Caco-2 (cell line): ENCODE measurements around the gene NDUFA11. TPM values are rescaled to one million over a fixed set of nuclear protein-coding genes. Genes with fewer than 3 reads are reported as not detected.

Source experiments
- Bru-seq: library from RNA; stranded (reverse); fragments of 400-500 nt; gene quantifications from one replicate; lab custom pipeline; 2021; lab: Mats Ljungman, UMichigan
- BruChase-seq, 2 experiments: library from RNA; stranded (reverse); fragments of 400-500 nt; gene quantifications; one replicate each; lab custom pipeline; 2021; lab: Mats Ljungman, UMichigan
- BruUV-seq: library from RNA; stranded (reverse); fragments of 400-500 nt; replicated peaks from 2 replicates; lab custom pipeline; 2021; lab: Mats Ljungman, UMichigan
- CTCF ChIA-PET: fragments of 300-600 bp; sonication (Branson Sonifier 250); formaldehyde crosslinking; loops from one replicate; lab custom pipeline; 2022; ENCODE audit warnings: antibody characterized with exemption; lab: Charles Lee
- POLR2A ChIA-PET: fragments of 300-600 bp; sonication (Branson Sonifier 250); formaldehyde crosslinking; loops from one replicate; lab custom pipeline; 2022; ENCODE audit warnings: antibody characterized with exemption; lab: Charles Lee
- DNase-seq, 2 experiments: peaks; one replicate each; pipeline versions ENCODE4 v3.0.0 to v3.0.0-alpha.2; 2020 to 2022
- H3K27me3 ChIP-seq: replicated peaks from 2 replicates; pipeline ENCODE4 v1.6.0; 2011; ENCODE audit warnings: low read length; ENCODE audit not compliant: control insufficient read depth, insufficient read depth
- H3K36me3 ChIP-seq: 2 replicates; pipeline ENCODE4 v1.5.1; 2011; ENCODE audit warnings: low read length; ENCODE audit not compliant: control insufficient read depth, insufficient read depth
- H3K4me1 ChIP-seq: fragments of 250-450 bp; sonication (Bioruptor Pico); 2 replicates; pipeline ENCODE4 v1.5.1; 2020; ENCODE audit warnings: mild to moderate bottlenecking
- H3K4me3 ChIP-seq: 2 replicates; pipeline ENCODE4 v1.5.1; 2011; ENCODE audit warnings: low read depth, mild to moderate bottlenecking, control low read depth, low read length
- H3K9me3 ChIP-seq: fragments of 250-450 bp; sonication (Bioruptor Pico); 2 replicates; pipeline ENCODE4 v1.5.1; 2020; ENCODE audit warnings: mild to moderate bottlenecking, moderate library complexity
- H3K27ac Mint-ChIP-seq: one replicate; pipeline ENCODE4 v1.8.0; 2022; ENCODE audit warnings: mixed read lengths; ENCODE audit not compliant: unreplicated experiment
- H3K27me3 Mint-ChIP-seq: one replicate; pipeline ENCODE4 v1.8.0; 2022; ENCODE audit warnings: mixed read lengths; ENCODE audit not compliant: insufficient read depth, unreplicated experiment
- H3K36me3 Mint-ChIP-seq: one replicate; pipeline ENCODE4 v1.8.0; 2022; ENCODE audit warnings: mild to moderate bottlenecking, mixed read lengths; ENCODE audit not compliant: insufficient read depth, unreplicated experiment
- H3K4me1 Mint-ChIP-seq: one replicate; pipeline ENCODE4 v1.8.0; 2022; ENCODE audit warnings: low read depth, mixed read lengths; ENCODE audit not compliant: unreplicated experiment
- H3K4me3 Mint-ChIP-seq: one replicate; pipeline ENCODE4 v1.8.0; 2022; ENCODE audit warnings: mild to moderate bottlenecking, moderate library complexity, mixed read lengths; ENCODE audit not compliant: unreplicated experiment
- H3K9me3 Mint-ChIP-seq: one replicate; pipeline ENCODE4 v1.8.0; 2022; ENCODE audit warnings: mixed read lengths; ENCODE audit not compliant: unreplicated experiment
- CTCF ChIP-seq, 2 experiments: fragments of 200-600 bp in 1 of 2; IDR thresholded peaks; 1 replicate in 1 of 2; 2 replicates in 1 of 2; pipeline versions ENCODE4 v1.5.1 to v1.8.0; 2011 to 2022; ENCODE audit warnings: antibody characterized with exemption in 1 of 2, control low read depth in 1 of 2, inconsistent platforms in 1 of 2, low read depth in 1 of 2, low read length in 1 of 2, mild to moderate bottlenecking in 1 of 2, moderate library complexity in 1 of 2; ENCODE audit not compliant: insufficient read depth in 1 of 2, severe bottlenecking in 1 of 2, unreplicated experiment in 1 of 2
- intact Hi-C: fragments of 100-400 bp; cut with micrococcal nuclease; formaldehyde crosslinking; loops from one replicate; pipeline ENCODE4 v1.10.0; 2022; ENCODE audit not compliant: unreplicated experiment
- long read RNA-seq: library from polyadenylated mRNA; stranded (forward); transcript quantifications from one replicate; pipeline ENCODE4 v2.0.0, GENCODE V29; 2022
- total RNA-seq: library from RNA; stranded (reverse); gene quantifications from 2 replicates; pipeline ENCODE4 v1.2.3, GENCODE V29; 2022

Gene NDUFA11
- total RNA-seq (272 and 274 TPM in 2 replicates), Bru-seq, nascent RNA (percentile 71 among the genes with signal in this experiment), BruChase-seq, experiment 1, labeled RNA remaining after a 2-hour chase (percentile 76 among the genes with signal in this experiment), BruChase-seq, experiment 2, labeled RNA remaining after a 6-hour chase (percentile 83 among the genes with signal in this experiment)
- long read RNA-seq, transcript NDUFA11-201 (4 exons, 539 nt) = major isoform, 201 of 237 reads
- long read RNA-seq, transcript NDUFA11-205 (3 exons, 2,154 nt) = minor isoform, 7 of 237 reads
- long read RNA-seq, transcript NDUFA11-206 (5 exons, 657 nt) = minor isoform, 7 of 237 reads
- long read RNA-seq, partial matches to known transcripts = 14 of 237 reads
- long read RNA-seq, other reads (novel, unspliced or antisense) = 4 of 237 reads

- Histone ChIP-seq H3K9me3 (no peaks in the 10 kb centered on the region), H3K4me1 (no peaks in the 10 kb centered on the region; the same call in 1 of the 2 replicates), H3K36me3 (no peaks in the 10 kb centered on the region), H3K4me3 (peak within 1 kb of the TSS; percentile 86), H3K27me3 (no peaks in the 10 kb centered on the region)
- intact Hi-C loops = loop anchor here (1.0 to 5.0 kb wide), 2 partner anchors 76 to 99 kb away; no protein-coding TSS in a partner anchor
- H3K27me3 Mint-ChIP-seq = no peaks in the 10 kb centered on the region
- H3K36me3 Mint-ChIP-seq = peaks cover 42% of the 10 kb centered on the region
- no peaks in the 10 kb centered on the region for H3K4me1 Mint-ChIP-seq
- DNase-seq = peak; percentile 97 to 98
- ChIA-PET POLR2A (interaction anchor here (0.6 to 2.2 kb wide), 8 partner anchors 11 to 1726 kb away, joined by 3 to 27 read pairs (median 6); partner anchors contain the start of genes CATSPERD, LONP1, PET100 and SAFB), CTCF (interaction anchor here (0.6 to 3.4 kb wide), 8 partner anchors 13 to 489 kb away, joined by 3 to 56 read pairs (median 4); partner anchors contain the start of genes GTF2F1 and NRTN)
- peak within 1 kb of the TSS; percentile 82 for H3K4me3 Mint-ChIP-seq
- no TSS peak for BruUV-seq
- no peak for TF ChIP-seq CTCF (IDR thresholded peaks at IDR 0.05; ENCODE audit: insufficient read depth in 1 of 2, low read depth in 1 of 2, low read length in 1 of 2, severe bottlenecking in 1 of 2, unreplicated experiment in 1 of 2)
- peak within 1 kb of the TSS; percentile 97 for H3K27ac Mint-ChIP-seq
- H3K9me3 Mint-ChIP-seq = no peaks in the 10 kb centered on the region
Measured at GRCh38 chr19:5903624-5904351, at the start of gene NDUFA11. TSS of gene NDUFA11 (minus strand) at chr19:5903790. CDS start at chr19:5903708, 82 bp downstream.

- Mint-ChIP-seq H3K36me3 (peaks cover 12% of the 10 kb centered on the region), H3K4me1 (peaks cover 7% of the 10 kb centered on the region), H3K27me3 (no peaks in the 10 kb centered on the region), H3K27ac (peak overlapping the region; percentile 15), H3K9me3 (no peaks in the 10 kb centered on the region), H3K4me3 (no peak overlapping the region)
- TF ChIP-seq CTCF (IDR thresholded peaks at IDR 0.05; ENCODE audit: insufficient read depth in 1 of 2, low read depth in 1 of 2, low read length in 1 of 2, severe bottlenecking in 1 of 2, unreplicated experiment in 1 of 2) = no peak
- POLR2A ChIA-PET = no interaction called here
- intact Hi-C loops = no loop called here
- no peaks in the 10 kb centered on the region; the same call in 1 of the 2 replicates for H3K36me3 ChIP-seq
- CTCF ChIA-PET = no interaction called here
- no peak overlapping the region for H3K4me3 ChIP-seq
- no peaks in the 10 kb centered on the region for H3K27me3 ChIP-seq
- H3K9me3 ChIP-seq = no peaks in the 10 kb centered on the region
- no TSS peak for BruUV-seq
- H3K4me1 ChIP-seq = peaks cover 17% of the 10 kb centered on the region
- no peak for DNase-seq
Measured at GRCh38 chr19:5953030-5953589, 49.5 kb upstream of the NDUFA11 start.
